HL-60/S4 treated with phorbol 12-myristate 13-acetate at 8.2 ng/mL for 4 days and 3 days (cell line): ENCODE data around the gene ZDHHC21.

ENCODE experiments used
- in situ Hi-C: fragments of 300-500 bp; cut with MboI; formaldehyde crosslinking; loops from 2 replicates; pipeline ENCODE4 v1.15.0; 2022; ENCODE audit warnings: low sequenced_read_pairs

The ZDHHC21 gene

GRCh38 chr9:14693251-14693861 is at the start of gene ZDHHC21:
Gene ZDHHC21 (minus strand): TSS chr9:14693432. CDS start chr9:14674340, 19,092 bp downstream.
- in situ Hi-C loops, result no loop called here

- in situ Hi-C loops, result no loop called here
These were observed 48.1 kb upstream of the ZDHHC21 start for GRCh38 chr9:14741369-14741768.

- in situ Hi-C loops, result no loop called here
These were observed 39.9 kb upstream of the ZDHHC21 start for GRCh38 chr9:14733133-14733532.

- in situ Hi-C loops, result no loop called here
These were observed 38.2 kb upstream of the ZDHHC21 start for GRCh38 chr9:14731294-14731981.

GRCh38 chr9:14730461-14730898 is 37.2 kb upstream of the ZDHHC21 start:
- in situ Hi-C loops, result no loop called here

- in situ Hi-C loops, result no loop called here
These were observed 30.1 kb upstream of the ZDHHC21 start for GRCh38 chr9:14723301-14723700.

GRCh38 chr9:14722391-14723035 is 29.3 kb upstream of the ZDHHC21 start, which contains the start of gene CER1:
Gene CER1 (minus strand): TSS chr9:14722733. CDS start chr9:14722672, 61 bp downstream.
- in situ Hi-C loops, result no loop called here

GRCh38 chr9:14719231-14719923 is 26.1 kb upstream of the ZDHHC21 start:
- in situ Hi-C loops, result no loop called here

GRCh38 chr9:14715102-14715501 is 21.9 kb upstream of the ZDHHC21 start:
- in situ Hi-C loops, result no loop called here

- in situ Hi-C loops, result no loop called here
These were observed 20.0 kb upstream of the ZDHHC21 start for GRCh38 chr9:14713187-14713767.

GRCh38 chr9:14710804-14711203 is 17.6 kb upstream of the ZDHHC21 start:
- in situ Hi-C loops, result no loop called here

GRCh38 chr9:14706530-14707140 is 13.4 kb upstream of the ZDHHC21 start:
- in situ Hi-C loops, result no loop called here

GRCh38 chr9:14705079-14705478 is 11.8 kb upstream of the ZDHHC21 start:
- in situ Hi-C loops, result no loop called here

- in situ Hi-C loops, result no loop called here
These were observed 11.0 kb upstream of the ZDHHC21 start for GRCh38 chr9:14704281-14704680.

GRCh38 chr9:14702200-14702720 is 9.0 kb upstream of the ZDHHC21 start:
- in situ Hi-C loops, result no loop called here

GRCh38 chr9:14692470-14693250 is 572 bp downstream of the ZDHHC21 start:
- in situ Hi-C loops, result no loop called here

GRCh38 chr9:14690948-14691730 is 2.1 kb downstream of the ZDHHC21 start:
- in situ Hi-C loops, result no loop called here

GRCh38 chr9:14687042-14687719 is 6.1 kb downstream of the ZDHHC21 start:
- in situ Hi-C loops, result no loop called here
